Measurements from ENCODE around the gene PHF21A.
A peak's percentile ranks its signal among the peaks of the same experiment; 100 is the strongest.

Gene PHF21A

DNA sequence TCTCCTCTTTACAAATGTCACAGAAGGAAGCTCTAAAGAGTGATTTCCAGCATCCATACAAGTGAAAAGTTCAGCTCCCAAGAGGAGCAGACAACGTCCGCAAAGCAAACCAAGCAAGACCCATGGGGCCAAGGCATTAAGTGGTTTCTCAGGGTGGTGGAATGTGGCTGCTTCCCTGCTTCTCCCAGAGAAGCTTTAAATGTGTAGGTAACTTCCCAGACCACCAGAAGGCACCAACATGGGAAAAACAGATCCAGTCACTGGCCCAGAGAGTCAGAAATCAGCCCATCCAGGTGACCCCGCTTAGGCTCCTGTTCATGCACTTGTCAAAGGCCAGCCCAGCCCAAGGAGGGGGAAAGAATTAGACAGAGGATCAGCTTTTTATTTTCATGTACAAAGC is 13.3 kb upstream of the PHF21A start:
- DNase-seq (ENCODE audit: low spot score): no peak
- POLR2A ChIA-PET (ENCODE audit: low non-redundant PET): no interaction called here
- CTCF ChIA-PET: interaction anchor here (0.6 to 0.9 kb wide), 4 partner anchors 9 to 1231 kb away, joined by 3 to 4 read pairs (median 4); no protein-coding TSS in a partner anchor
- TF ChIP-seq, protein P1, sequence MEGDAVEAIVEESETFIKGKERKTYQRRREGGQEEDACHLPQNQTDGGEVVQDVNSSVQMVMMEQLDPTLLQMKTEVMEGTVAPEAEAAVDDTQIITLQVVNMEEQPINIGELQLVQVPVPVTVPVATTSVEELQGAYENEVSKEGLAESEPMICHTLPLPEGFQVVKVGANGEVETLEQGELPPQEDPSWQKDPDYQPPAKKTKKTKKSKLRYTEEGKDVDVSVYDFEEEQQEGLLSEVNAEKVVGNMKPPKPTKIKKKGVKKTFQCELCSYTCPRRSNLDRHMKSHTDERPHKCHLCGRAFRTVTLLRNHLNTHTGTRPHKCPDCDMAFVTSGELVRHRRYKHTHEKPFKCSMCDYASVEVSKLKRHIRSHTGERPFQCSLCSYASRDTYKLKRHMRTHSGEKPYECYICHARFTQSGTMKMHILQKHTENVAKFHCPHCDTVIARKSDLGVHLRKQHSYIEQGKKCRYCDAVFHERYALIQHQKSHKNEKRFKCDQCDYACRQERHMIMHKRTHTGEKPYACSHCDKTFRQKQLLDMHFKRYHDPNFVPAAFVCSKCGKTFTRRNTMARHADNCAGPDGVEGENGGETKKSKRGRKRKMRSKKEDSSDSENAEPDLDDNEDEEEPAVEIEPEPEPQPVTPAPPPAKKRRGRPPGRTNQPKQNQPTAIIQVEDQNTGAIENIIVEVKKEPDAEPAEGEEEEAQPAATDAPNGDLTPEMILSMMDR (conservative IDR thresholded peaks at IDR 0.05; ENCODE audit: low read depth): no peak
- no peak overlapping the region for H3K27ac ChIP-seq

DNA sequence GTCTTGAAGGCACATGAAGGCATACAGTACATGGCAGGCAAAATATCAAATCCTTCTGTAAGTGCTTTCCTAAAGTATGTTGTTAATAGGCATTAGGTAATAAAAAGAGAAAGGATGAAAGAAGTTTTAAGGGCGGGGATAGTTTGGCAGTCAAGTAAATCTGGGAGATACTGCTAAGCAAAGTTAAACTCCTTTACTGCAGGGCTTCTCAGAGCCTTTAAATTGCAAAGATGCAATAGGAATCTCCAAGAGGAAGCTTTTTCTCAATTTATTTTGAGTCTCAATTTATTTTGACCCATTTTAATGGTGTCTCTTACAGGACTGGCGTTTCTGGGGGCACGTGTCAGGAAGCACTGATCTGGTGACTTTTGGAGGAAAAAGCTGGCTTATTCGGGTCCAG is 12.8 kb upstream of the PHF21A start:
- TF ChIP-seq, protein P1 (conservative IDR thresholded peaks at IDR 0.05; ENCODE audit: low read depth): no peak
- POLR2A ChIA-PET (ENCODE audit: low non-redundant PET): no interaction called here
- DNase-seq (ENCODE audit: low spot score): no peak
- H3K27ac ChIP-seq: no peak overlapping the region
- CTCF ChIA-PET: interaction anchor here (0.6 to 0.9 kb wide), 4 partner anchors 10 to 1231 kb away, joined by 3 to 4 read pairs (median 4); no protein-coding TSS in a partner anchor

DNA sequence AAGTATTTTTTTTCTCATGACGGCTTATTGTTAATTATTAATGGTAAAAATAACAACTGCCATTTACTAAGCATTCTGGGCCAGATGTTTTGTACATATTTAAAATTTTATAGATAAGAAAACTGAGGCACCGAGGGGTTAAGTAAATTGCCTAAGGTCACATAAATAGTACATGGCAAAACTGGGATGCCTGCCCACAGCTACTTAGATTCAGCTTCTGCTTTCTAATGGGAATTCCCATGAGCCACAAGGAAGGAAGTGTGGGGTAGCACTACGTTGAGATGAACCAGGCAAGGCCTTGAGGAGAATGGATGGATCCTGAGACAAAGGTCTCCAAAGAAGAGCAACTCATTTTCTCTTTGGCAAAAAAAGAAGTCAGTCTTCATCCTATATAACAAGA is 11.9 kb upstream of the PHF21A start:
- ChIA-PET POLR2A (ENCODE audit: low non-redundant PET) (no interaction called here), CTCF (interaction anchor here (0.7 kb wide), 1 partner anchor 52 kb away, joined by 3 read pairs; no protein-coding TSS in a partner anchor)
- TF ChIP-seq, protein P1 (conservative IDR thresholded peaks at IDR 0.05; ENCODE audit: low read depth): no peak

DNA sequence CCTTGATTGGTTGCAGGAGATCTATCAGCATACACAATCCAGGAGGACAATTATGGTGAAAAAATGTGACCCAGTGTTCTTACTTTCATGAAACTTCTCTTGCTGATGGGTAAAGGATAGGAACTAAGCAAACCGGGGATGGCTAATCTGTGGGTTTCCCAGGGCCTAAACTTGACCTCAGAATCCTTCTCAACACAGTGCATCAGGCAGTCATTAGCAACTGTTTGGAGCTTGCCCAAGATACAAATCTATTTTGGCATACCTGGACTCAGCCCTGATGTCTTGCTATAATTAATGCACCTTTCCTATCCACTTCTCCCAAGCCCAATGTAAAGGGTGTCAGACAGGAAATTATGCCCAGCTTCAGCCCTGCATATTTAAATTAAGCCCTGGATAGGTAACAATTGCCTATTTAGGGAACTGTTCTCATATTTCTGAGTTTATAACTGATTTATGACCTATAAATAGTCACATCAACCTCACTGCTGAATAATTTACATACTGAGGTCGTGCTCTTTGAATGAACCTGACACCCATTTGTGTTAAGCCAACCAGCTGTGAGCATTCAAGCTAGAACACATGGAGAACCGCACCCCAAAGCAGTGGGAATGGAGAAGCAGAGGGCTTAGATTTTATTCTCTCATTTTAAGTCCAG is 9.2 kb upstream of the PHF21A start:
- H3K27ac ChIP-seq: no peak overlapping the region
- TF ChIP-seq, protein P1 (conservative IDR thresholded peaks at IDR 0.05; ENCODE audit: low read depth): no peak
- POLR2A ChIA-PET (ENCODE audit: low non-redundant PET): no interaction called here
- no peak for DNase-seq (ENCODE audit: low spot score)
- CTCF ChIA-PET: interaction anchor here (0.7 kb wide), 1 partner anchor 169 kb away, joined by 3 read pairs; no protein-coding TSS in a partner anchor

More for the DNA sequence above, 11.9 kb upstream of the PHF21A start:
- no peak for DNase-seq (ENCODE audit: low spot score)
- no peak overlapping the region for H3K27ac ChIP-seq

DNA sequence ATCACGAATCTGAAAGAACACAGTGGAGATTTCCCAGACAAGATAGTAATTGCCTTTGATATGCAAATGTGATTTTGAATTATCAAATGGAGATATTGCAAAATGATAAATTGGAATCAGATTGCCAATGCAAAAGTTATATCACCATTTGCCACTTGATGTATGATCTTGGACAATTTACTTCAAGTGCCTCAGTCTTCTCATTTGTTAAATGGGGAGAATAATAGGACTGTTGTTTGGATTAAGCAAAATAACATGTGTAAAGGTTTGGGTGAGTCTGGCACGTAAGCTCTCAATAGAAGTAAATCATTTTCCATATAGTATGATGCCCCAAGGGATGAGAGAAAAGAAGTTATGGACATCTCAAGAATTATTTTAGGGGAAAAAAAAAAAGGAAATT is 7.9 kb upstream of the PHF21A start:
- CTCF ChIA-PET: no interaction called here

DNA sequence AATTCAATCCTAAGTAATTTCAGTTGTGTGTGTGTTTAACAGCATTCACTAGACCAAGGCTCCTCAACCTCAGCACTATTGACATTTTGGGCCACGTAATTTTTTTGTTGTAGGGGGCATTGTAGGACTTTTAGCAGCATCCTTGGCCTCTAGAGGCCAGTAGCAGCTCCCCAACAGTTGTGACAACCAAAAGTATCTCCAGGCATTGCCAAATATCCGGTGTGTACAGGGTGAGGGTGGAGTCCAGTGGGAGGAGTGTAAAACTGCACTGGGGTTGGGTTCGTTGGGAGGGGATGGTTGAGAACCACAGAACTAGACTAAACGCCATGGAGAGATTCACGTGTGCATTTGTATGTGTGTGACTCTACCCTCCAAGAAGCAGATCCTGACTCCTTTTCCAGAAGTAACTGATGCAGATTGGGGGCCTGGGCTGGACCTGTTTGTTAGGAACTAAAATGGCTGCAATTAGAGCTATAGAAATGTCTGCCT is 5.9 kb upstream of the PHF21A start:
- POLR2A ChIA-PET (ENCODE audit: low non-redundant PET): interaction anchor here (0.6 kb wide), 1 partner anchor 488 kb away, joined by 4 read pairs; no protein-coding TSS in a partner anchor
- peak; percentile 87 for DNase-seq (ENCODE audit: low spot score)

More for the DNA sequence above, 7.9 kb upstream of the PHF21A start:
- POLR2A ChIA-PET (ENCODE audit: low non-redundant PET): no interaction called here
- no peak overlapping the region for H3K27ac ChIP-seq
- TF ChIP-seq, protein P1 (conservative IDR thresholded peaks at IDR 0.05; ENCODE audit: low read depth): no peak
- DNase-seq (ENCODE audit: low spot score): no peak

More for the DNA sequence above, 5.9 kb upstream of the PHF21A start:
- no peak overlapping the region for H3K27ac ChIP-seq
- TF ChIP-seq, protein P1 (conservative IDR thresholded peaks at IDR 0.05; ENCODE audit: low read depth): peak; percentile 71
- CTCF ChIA-PET: interaction anchor here (0.6 to 1.1 kb wide), 6 partner anchors 17 to 1841 kb away, joined by 3 to 4 read pairs (median 3); no protein-coding TSS in a partner anchor

Measured in RWPE1 (cell line).